Occipital lobe (tissue), 2 donors: ENCODE results near the gene ZBTB40. TPM values are rescaled to one million over a fixed set of nuclear protein-coding genes. Genes with fewer than 3 reads are reported as not detected.

Experiments used
- DNase-seq: peaks from one replicate; lab custom pipeline; 2025; lab: John Stamatoyannopoulos, UW
- total RNA-seq: library from RNA; depleted of rRNA; stranded (reverse); fragments of >200 nt; gene quantifications from one replicate; pipeline ENCODE4 v1.2.3, GENCODE V29; 2014

Gene ZBTB40
- total RNA-seq, 1 donor from 2014 or later = 12.2 TPM

- no peak for DNase-seq
Measured at GRCh38 chr1:22503721-22504410, 52.2 kb downstream of the ZBTB40 start.

GRCh38 chr1:22506130-22506692 is 54.6 kb downstream of the ZBTB40 start:
- DNase-seq = no peak

- DNase-seq = no peak
Measured at GRCh38 chr1:22507587-22507986, 55.9 kb downstream of the ZBTB40 start.

- no peak for DNase-seq
Measured at GRCh38 chr1:22508329-22508728, 56.7 kb downstream of the ZBTB40 start.

GRCh38 chr1:22508991-22509390 is 57.3 kb downstream of the ZBTB40 start:
- no peak for DNase-seq

- no peak for DNase-seq
Measured at GRCh38 chr1:22509815-22510214, 58.2 kb downstream of the ZBTB40 start.

- no peak for DNase-seq
Measured at GRCh38 chr1:22512873-22513272, 61.2 kb downstream of the ZBTB40 start.

- DNase-seq = no peak
Measured at GRCh38 chr1:22516906-22517571, 65.4 kb downstream of the ZBTB40 start.

- no peak for DNase-seq
Measured at GRCh38 chr1:22517956-22518355, 66.3 kb downstream of the ZBTB40 start.

- DNase-seq = no peak
Measured at GRCh38 chr1:22518379-22518778, 66.7 kb downstream of the ZBTB40 start.

GRCh38 chr1:22520871-22521270 is 69.2 kb downstream of the ZBTB40 start:
- DNase-seq = no peak

GRCh38 chr1:22521692-22522091 is 70.0 kb downstream of the ZBTB40 start:
- no peak for DNase-seq

- DNase-seq = no peak
Measured at GRCh38 chr1:22522221-22522743, 70.6 kb downstream of the ZBTB40 start.

GRCh38 chr1:22524481-22524880 is 72.8 kb downstream of the ZBTB40 start:
- no peak for DNase-seq

- no peak for DNase-seq
Measured at GRCh38 chr1:22525211-22525610, 73.6 kb downstream of the ZBTB40 start.

- DNase-seq = no peak
Measured at GRCh38 chr1:22525646-22526045, 74.0 kb downstream of the ZBTB40 start.

- no peak for DNase-seq
Measured at GRCh38 chr1:22526098-22526497, 74.4 kb downstream of the ZBTB40 start.

GRCh38 chr1:22526677-22527076 is 75.0 kb downstream of the ZBTB40 start:
- no peak for DNase-seq

- no peak for DNase-seq
Measured at GRCh38 chr1:22527122-22527521, 75.5 kb downstream of the ZBTB40 start.

- no peak for DNase-seq
Measured at GRCh38 chr1:22527555-22528296, 76.1 kb downstream of the ZBTB40 start.

GRCh38 chr1:22528451-22528850 is 76.8 kb downstream of the ZBTB40 start:
- no peak for DNase-seq
